GM18870 (cell line): ENCODE measurements around the gene INPP1.
A peak's percentile ranks its signal among the peaks of the same experiment; 100 is the strongest.
"Not testable (repeated sequence)": the region's sequence is repeated elsewhere in the genome, so short reads cannot be mapped to it uniquely, and the experiment has no call there.

ENCODE experiments used
- ATAC-seq: cut with Tn5 transposase; IDR thresholded peaks from one replicate; pipeline ENCODE4 v1.9.1; 2021; ENCODE audit warnings: moderate library complexity; ENCODE audit not compliant: unreplicated experiment

Gene INPP1

DNA sequence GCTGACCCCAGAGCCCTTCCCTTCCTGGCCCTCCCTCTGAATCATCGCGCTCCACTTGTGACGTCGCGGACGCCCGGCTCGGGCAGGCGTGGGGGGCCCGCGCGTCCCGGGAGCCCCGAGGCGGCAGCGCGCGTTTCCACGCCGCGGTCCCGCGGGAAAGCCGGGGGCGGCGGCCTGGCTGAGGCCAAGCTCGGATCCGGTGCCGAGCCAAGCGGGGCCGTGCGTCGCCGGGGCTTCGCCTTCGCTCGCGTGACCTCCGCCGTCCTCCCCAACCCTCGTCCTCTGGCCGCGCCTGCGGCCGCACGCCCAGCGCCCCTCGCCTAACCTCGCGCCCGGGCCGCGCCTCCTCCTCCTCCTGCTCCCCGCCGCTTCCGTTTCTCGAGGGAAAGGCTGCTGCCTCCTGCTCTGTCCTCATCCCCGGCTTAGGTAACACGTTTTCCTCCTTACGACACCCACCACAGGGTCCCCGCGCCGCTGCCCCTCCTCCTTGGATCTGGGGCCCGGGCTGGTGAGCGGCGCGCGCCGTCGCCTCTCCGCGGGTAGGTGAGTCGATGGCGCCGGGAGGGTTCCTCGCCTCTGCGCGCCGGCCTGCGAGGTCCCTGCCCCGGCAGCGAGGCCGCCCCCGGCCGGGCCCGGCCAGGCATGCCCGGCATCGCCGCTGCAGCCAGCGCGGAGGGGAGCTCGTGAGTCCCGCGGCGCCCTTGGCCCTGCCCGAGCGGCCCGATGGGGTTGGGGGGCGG is at the start of gene INPP1:
INPP1 (plus strand) TSS at position 54 of the 740 bp plus-strand sequence. CDS start 16,514 bp downstream, outside the sequence.
- ATAC-seq = peak; percentile 33

DNA sequence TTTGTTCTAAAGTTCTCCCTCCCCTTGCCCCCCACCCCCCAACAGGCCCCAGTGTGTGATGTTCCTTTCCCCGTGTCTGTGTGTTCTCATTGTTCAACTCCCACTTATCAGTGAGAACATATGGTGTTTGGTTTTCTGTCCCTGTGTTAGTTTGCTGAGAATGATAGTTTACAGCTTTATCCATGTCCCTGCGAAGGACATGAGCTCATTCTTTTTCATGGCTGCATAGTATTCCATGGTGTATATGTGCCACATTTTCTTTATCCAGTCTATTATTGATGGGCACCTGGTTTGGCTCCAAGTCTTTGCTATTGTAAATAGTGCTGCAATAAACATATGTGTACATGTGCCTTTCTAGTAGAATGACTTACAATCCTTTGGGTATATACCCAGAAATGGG is 45.5 kb upstream of the INPP1 start:
- ATAC-seq = not testable (repeated sequence)

- no peak for ATAC-seq
Measured at GRCh38 chr2:190301032-190301431, 42.4 kb upstream of the INPP1 start.

DNA sequence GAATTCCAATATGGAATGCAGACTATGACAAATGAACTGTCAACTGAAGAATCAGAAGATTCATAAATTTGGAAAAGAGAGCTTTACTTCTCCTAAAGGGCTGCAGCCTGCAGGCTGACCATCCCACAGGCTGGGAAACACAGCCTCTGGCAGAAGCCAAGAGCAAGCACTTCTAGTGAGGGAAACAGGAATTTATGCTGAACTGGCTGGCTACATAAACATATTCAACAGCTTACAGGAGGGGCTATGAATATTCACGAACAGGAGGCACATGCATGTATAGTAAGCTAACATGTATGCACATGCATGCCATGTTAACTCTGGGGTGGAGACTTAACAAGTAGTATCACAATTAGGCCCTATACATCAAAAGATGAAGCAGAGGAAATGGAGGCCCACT is 41.3 kb upstream of the INPP1 start:
- ATAC-seq = no peak

DNA sequence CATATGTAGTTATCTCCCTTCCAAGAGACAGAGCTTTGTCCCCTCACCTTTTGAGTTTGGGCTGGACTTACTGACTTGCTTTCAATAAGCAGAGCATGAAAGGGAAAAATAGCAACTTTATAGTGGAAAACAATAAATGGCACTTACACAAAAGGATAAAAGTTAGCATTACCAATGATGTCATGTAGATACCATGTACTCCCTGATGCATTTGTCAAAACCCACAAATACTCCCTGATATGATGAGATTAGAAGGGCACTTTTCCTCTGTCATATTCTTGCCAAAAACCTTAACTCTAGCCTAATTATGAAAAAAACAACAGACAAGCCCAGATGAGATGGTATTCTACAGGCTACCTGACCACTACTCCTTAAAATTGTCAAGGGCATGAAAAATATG is 39.7 kb upstream of the INPP1 start:
- ATAC-seq = no peak

- ATAC-seq = no peak
Measured at GRCh38 chr2:190304404-190304803, 39.0 kb upstream of the INPP1 start.

- ATAC-seq = no peak
Measured at GRCh38 chr2:190308031-190308430, 35.4 kb upstream of the INPP1 start.

GRCh38 chr2:190311893-190312634 is 31.3 kb upstream of the INPP1 start:
- ATAC-seq = no peak

DNA sequence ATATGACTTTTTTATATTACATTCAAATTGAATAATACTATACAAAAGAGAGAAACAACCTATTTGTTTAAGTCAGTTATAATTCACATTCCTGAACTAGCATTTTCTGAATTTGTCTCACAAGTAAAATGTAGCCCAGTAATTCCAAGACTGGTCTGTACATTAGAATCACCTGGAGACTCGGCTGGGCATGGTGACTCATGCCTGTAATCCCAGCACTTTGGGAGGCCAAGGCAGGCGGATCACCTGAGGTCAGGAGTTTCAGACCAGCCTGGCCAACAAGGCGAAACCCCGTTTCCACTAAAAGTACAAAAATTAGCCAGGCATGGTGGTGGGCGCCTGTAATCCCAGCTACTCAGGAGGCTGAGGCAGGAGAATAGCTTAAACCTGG is 30.8 kb upstream of the INPP1 start:
- not testable (repeated sequence) for ATAC-seq

GRCh38 chr2:190313880-190314279 is 29.5 kb upstream of the INPP1 start:
- ATAC-seq = no peak

- ATAC-seq = no peak
Measured at GRCh38 chr2:190315273-190315672, 28.1 kb upstream of the INPP1 start.

- ATAC-seq = no peak
Measured at GRCh38 chr2:190318514-190318913, 24.9 kb upstream of the INPP1 start.

- peak; percentile 25 for ATAC-seq
Measured at GRCh38 chr2:190318931-190319554, 24.3 kb upstream of the INPP1 start.

DNA sequence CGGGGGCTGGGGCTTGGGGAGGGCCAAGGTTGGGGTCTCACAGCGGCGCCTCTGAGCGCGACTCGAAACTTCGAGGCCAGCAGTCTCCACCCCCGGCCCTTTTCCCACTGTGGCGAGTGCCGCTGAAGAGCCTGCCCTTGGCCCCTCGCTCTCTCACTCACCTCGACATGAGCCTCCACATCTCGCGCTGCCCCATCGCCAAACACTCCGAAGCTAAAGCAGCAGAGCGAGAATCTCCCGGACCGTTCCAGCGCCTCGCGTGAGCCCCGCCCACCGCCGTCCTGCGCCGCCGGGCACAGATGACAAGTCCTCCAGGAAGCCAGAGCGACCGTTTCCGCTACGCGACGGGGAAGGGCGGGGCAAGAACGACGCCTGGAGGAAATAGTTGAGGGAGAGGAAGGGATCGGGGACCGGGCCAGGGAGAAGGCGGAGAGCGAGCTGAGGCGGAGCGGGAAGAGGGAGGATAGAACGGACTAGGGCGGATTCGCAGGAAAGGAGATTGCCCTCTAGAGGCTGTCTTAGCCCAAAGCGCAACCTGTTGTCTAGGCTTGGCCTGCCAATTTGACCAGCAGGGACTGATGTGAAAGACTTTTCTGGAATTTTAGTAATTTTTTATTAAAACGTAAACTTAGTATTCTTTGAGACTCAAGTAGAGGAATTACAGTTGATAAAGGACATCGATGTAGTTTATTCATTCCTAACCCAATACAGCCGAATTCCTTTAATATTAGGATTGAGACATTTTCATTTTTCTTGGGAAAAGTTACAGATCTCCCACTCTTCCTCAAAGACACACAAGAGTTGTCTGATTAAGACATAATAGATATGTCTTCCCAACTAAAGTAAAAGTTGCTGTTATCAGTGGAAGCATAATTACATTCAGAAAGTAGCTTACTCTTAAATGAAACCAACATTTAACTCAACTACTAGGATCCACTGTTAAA is 23.6 kb upstream of the INPP1 start, which contains the start of gene HIBCH:
HIBCH (minus strand) TSS at position 272 of the 944 bp plus-strand sequence; CDS start at position 196, 76 bp downstream.
- ATAC-seq = peak; percentile 91

- ATAC-seq = no peak
Measured at GRCh38 chr2:190320696-190321095, 22.7 kb upstream of the INPP1 start.

- no peak for ATAC-seq
Measured at GRCh38 chr2:190323406-190323805, 20.0 kb upstream of the INPP1 start.

GRCh38 chr2:190325588-190325987 is 17.8 kb upstream of the INPP1 start:
- ATAC-seq = no peak

- no peak for ATAC-seq
Measured at GRCh38 chr2:190327867-190328572, 15.4 kb upstream of the INPP1 start.

DNA sequence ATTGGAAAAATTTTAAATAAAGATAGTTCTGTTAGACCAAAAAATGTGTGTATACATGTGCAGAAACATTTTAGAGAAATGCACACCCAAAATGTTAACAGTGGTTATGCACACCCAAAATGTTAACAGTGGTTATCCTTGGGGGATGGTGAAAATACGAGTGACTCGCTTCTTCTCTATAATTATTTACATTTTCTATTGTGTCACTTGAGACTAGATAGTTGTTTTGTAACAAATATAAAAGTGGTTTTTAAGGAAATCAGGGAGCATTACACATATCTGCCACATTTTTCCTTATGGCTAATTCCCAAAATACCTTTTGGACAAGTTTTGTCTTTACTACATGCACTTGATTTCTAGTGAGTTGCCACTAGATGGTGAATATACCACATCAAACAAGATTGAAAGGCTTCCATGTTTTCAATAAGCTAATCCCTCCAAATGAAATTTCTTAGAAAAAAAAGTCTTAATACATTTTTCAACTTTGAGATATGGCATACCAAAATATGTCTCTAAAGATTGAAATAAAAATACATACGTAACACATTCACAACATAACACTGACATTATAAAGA is 14.7 kb upstream of the INPP1 start:
- ATAC-seq = no peak

GRCh38 chr2:190333395-190333794 is 10.0 kb upstream of the INPP1 start:
- ATAC-seq = no peak
